Fibroblast of lung (primary cell): ENCODE data around the gene OTUB2.

Source experiments
- CTCF ChIP-seq, 2 donors: IDR thresholded peaks in 1 of 2; conservative IDR thresholded peaks in 1 of 2; 1 replicate in 1 of 2; 2 replicates in 1 of 2; pipeline ENCODE4 v1.5.1; 2011 to 2012; ENCODE audit warnings: low read length in 2 of 2, control low read depth in 1 of 2, inconsistent platforms in 1 of 2, low read depth in 1 of 2, mild to moderate bottlenecking in 1 of 2
- EZH2 ChIP-seq: IDR thresholded peaks from 2 replicates; pipeline ENCODE4 v1.5.1; 2012; ENCODE audit warnings: low read length, control low read depth, mild to moderate bottlenecking; ENCODE audit errors: missing control alignments

DNA sequence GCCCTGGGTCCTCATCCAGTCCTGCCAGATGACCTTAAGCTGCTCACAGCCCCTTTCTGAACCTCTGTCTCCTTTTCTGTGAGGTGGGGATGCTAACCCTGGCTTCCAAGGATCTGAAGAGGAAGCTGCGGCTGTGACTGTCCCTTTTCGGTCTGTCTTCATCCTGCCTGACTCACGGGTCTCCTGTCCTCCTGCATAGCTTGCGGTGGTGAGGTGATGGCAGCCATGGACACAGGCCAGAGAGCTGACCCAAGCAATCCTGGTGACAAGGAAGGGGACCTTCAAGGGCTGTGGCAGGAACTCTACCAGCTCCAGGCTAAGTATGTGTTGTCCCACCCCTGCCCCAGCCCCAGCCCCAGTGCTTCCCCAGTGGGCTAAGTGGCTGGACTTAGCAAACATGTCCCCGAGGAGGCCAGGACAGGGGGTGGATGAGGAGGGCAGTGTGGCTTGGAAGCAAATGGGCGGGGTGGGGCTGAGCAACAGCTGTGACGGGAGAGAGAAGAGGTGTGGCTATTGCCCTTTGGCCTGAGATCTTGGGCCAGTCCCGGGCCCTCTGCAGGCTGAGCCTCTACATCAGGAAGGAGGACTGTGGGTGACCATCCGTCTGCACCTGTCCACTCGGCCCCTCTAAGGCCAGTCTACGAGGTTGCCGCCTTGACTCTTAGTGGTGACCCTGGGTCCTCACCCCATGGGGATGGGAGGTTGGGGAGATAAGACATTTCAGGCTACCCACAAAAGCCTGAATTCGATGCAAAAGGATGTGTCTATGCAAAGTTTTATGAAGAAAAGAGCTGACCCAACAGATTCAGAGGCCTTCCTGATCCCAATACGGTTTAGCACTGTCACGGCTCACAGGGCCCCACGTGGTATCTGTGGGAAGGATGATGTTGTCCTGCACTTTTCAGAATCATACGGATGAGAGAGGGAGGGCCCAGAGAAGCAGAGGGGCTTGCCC is 27.9 kb upstream of the OTUB2 start:
- no peak for TF ChIP-seq CTCF (conservative IDR thresholded peaks at IDR 0.05 in 1 of 2, IDR thresholded peaks at IDR 0.05 in 1 of 2; ENCODE audit: low read depth in 1 of 2, low read length in 2 of 2)
- TF ChIP-seq EZH2, result no peak
